ENCODE results near the gene COBL.

COBL gene

GRCh38 chr7:51128545-51129435 lies 187.8 kb downstream of the COBL start:
- Histone ChIP-seq H3K27me3 (ENCODE audit: insufficient read depth, low read length) (no peaks in the 10 kb centered on the region), H3K4me1 (ENCODE audit: insufficient read depth, low read length) (no peaks in the 10 kb centered on the region), H3K27ac (ENCODE audit: low read length) (no peak overlapping the region), H3K36me3 (ENCODE audit: insufficient read depth, low read depth, low read length) (peaks cover 14% of the 10 kb centered on the region), H3K9me3 (ENCODE audit: insufficient read depth, low read depth, low read length) (peaks cover 6% of the 10 kb centered on the region; the same call in 1 of the 2 replicates), H3K9ac (ENCODE audit: low read depth, low read length) (no peak overlapping the region), H3K4me3 (ENCODE audit: low read length) (no peak overlapping the region)

- no peak overlapping the region for H3K27ac ChIP-seq (ENCODE audit: low read length)
- no peaks in the 10 kb centered on the region for H3K27me3 ChIP-seq (ENCODE audit: insufficient read depth, low read length)
- H3K9me3 ChIP-seq (ENCODE audit: insufficient read depth, low read depth, low read length): peaks cover 4% of the 10 kb centered on the region; the same call in 1 of the 2 replicates
- no peak overlapping the region for H3K4me3 ChIP-seq (ENCODE audit: low read length)
- no peak overlapping the region for H3K9ac ChIP-seq (ENCODE audit: low read depth, low read length)
- H3K4me1 ChIP-seq (ENCODE audit: insufficient read depth, low read length): no peaks in the 10 kb centered on the region
- H3K36me3 ChIP-seq (ENCODE audit: insufficient read depth, low read depth, low read length): peaks cover 3% of the 10 kb centered on the region; the same call in 1 of the 2 replicates
Observed at GRCh38 chr7:51127618-51127904, 189.0 kb downstream of the COBL start.

- no peak overlapping the region for H3K4me3 ChIP-seq (ENCODE audit: low read length)
- H3K4me1 ChIP-seq (ENCODE audit: insufficient read depth, low read length): no peaks in the 10 kb centered on the region
- no peaks in the 10 kb centered on the region for H3K27me3 ChIP-seq (ENCODE audit: insufficient read depth, low read length)
- no peaks in the 10 kb centered on the region for H3K36me3 ChIP-seq (ENCODE audit: insufficient read depth, low read depth, low read length)
- H3K9ac ChIP-seq (ENCODE audit: low read depth, low read length): no peak overlapping the region
- H3K9me3 ChIP-seq (ENCODE audit: insufficient read depth, low read depth, low read length): no peaks in the 10 kb centered on the region
- H3K27ac ChIP-seq (ENCODE audit: low read length): no peak overlapping the region
Observed at GRCh38 chr7:51126813-51127617, 189.6 kb downstream of the COBL start.

GRCh38 chr7:51126324-51126723 lies 190.3 kb downstream of the COBL start:
- H3K36me3 ChIP-seq (ENCODE audit: insufficient read depth, low read depth, low read length): no peaks in the 10 kb centered on the region
- no peak overlapping the region for H3K9ac ChIP-seq (ENCODE audit: low read depth, low read length)
- H3K27me3 ChIP-seq (ENCODE audit: insufficient read depth, low read length): no peaks in the 10 kb centered on the region
- no peaks in the 10 kb centered on the region for H3K4me1 ChIP-seq (ENCODE audit: insufficient read depth, low read length)
- no peak overlapping the region for H3K27ac ChIP-seq (ENCODE audit: low read length)
- H3K4me3 ChIP-seq (ENCODE audit: low read length): no peak overlapping the region
- H3K9me3 ChIP-seq (ENCODE audit: insufficient read depth, low read depth, low read length): no peaks in the 10 kb centered on the region

GRCh38 chr7:51124321-51124720 lies 192.3 kb downstream of the COBL start:
- no peaks in the 10 kb centered on the region for H3K27me3 ChIP-seq (ENCODE audit: insufficient read depth, low read length)
- no peak overlapping the region for H3K9ac ChIP-seq (ENCODE audit: low read depth, low read length)
- H3K4me1 ChIP-seq (ENCODE audit: insufficient read depth, low read length): no peaks in the 10 kb centered on the region
- no peaks in the 10 kb centered on the region for H3K36me3 ChIP-seq (ENCODE audit: insufficient read depth, low read depth, low read length)
- H3K9me3 ChIP-seq (ENCODE audit: insufficient read depth, low read depth, low read length): no peaks in the 10 kb centered on the region
- H3K4me3 ChIP-seq (ENCODE audit: low read length): no peak overlapping the region
- H3K27ac ChIP-seq (ENCODE audit: low read length): no peak overlapping the region

GRCh38 chr7:51123322-51124019 lies 193.1 kb downstream of the COBL start:
- no peaks in the 10 kb centered on the region for H3K4me1 ChIP-seq (ENCODE audit: insufficient read depth, low read length)
- H3K27ac ChIP-seq (ENCODE audit: low read length): no peak overlapping the region
- H3K27me3 ChIP-seq (ENCODE audit: insufficient read depth, low read length): no peaks in the 10 kb centered on the region
- H3K9me3 ChIP-seq (ENCODE audit: insufficient read depth, low read depth, low read length): no peaks in the 10 kb centered on the region
- no peak overlapping the region for H3K4me3 ChIP-seq (ENCODE audit: low read length)
- H3K36me3 ChIP-seq (ENCODE audit: insufficient read depth, low read depth, low read length): no peaks in the 10 kb centered on the region
- no peak overlapping the region for H3K9ac ChIP-seq (ENCODE audit: low read depth, low read length)

- Histone ChIP-seq H3K4me1 (ENCODE audit: insufficient read depth, low read length) (no peaks in the 10 kb centered on the region), H3K27ac (ENCODE audit: low read length) (no peak overlapping the region), H3K9me3 (ENCODE audit: insufficient read depth, low read depth, low read length) (no peaks in the 10 kb centered on the region), H3K9ac (ENCODE audit: low read depth, low read length) (no peak overlapping the region), H3K36me3 (ENCODE audit: insufficient read depth, low read depth, low read length) (no peaks in the 10 kb centered on the region), H3K4me3 (ENCODE audit: low read length) (no peak overlapping the region), H3K27me3 (ENCODE audit: insufficient read depth, low read length) (no peaks in the 10 kb centered on the region)
Observed at GRCh38 chr7:51121931-51122425, 194.6 kb downstream of the COBL start.

GRCh38 chr7:51121036-51121790 lies 195.4 kb downstream of the COBL start:
- no peaks in the 10 kb centered on the region for H3K9me3 ChIP-seq (ENCODE audit: insufficient read depth, low read depth, low read length)
- H3K4me1 ChIP-seq (ENCODE audit: insufficient read depth, low read length): no peaks in the 10 kb centered on the region
- H3K36me3 ChIP-seq (ENCODE audit: insufficient read depth, low read depth, low read length): no peaks in the 10 kb centered on the region
- H3K4me3 ChIP-seq (ENCODE audit: low read length): no peak overlapping the region
- H3K27me3 ChIP-seq (ENCODE audit: insufficient read depth, low read length): no peaks in the 10 kb centered on the region
- H3K27ac ChIP-seq (ENCODE audit: low read length): no peak overlapping the region
- H3K9ac ChIP-seq (ENCODE audit: low read depth, low read length): no peak overlapping the region

GRCh38 chr7:51118628-51119027 lies 198.0 kb downstream of the COBL start:
- no peak overlapping the region for H3K4me3 ChIP-seq (ENCODE audit: low read length)
- no peaks in the 10 kb centered on the region for H3K4me1 ChIP-seq (ENCODE audit: insufficient read depth, low read length)

GRCh38 chr7:51114501-51114900 lies 202.1 kb downstream of the COBL start:
- Histone ChIP-seq H3K36me3 (ENCODE audit: insufficient read depth, low read depth, low read length) (no peaks in the 10 kb centered on the region), H3K9me3 (ENCODE audit: insufficient read depth, low read depth, low read length) (no peaks in the 10 kb centered on the region), H3K27me3 (ENCODE audit: insufficient read depth, low read length) (no peaks in the 10 kb centered on the region), H3K9ac (ENCODE audit: low read depth, low read length) (no peak overlapping the region), H3K27ac (ENCODE audit: low read length) (no peak overlapping the region), H3K4me1 (ENCODE audit: insufficient read depth, low read length) (peaks cover 1% of the 10 kb centered on the region; the same call in 1 of the 2 replicates), H3K4me3 (ENCODE audit: low read length) (no peak overlapping the region)

More at GRCh38 chr7:51118628-51119027, 198.0 kb downstream of the COBL start:
- Histone ChIP-seq H3K9me3 (ENCODE audit: insufficient read depth, low read depth, low read length) (no peaks in the 10 kb centered on the region), H3K9ac (ENCODE audit: low read depth, low read length) (no peak overlapping the region), H3K36me3 (ENCODE audit: insufficient read depth, low read depth, low read length) (no peaks in the 10 kb centered on the region), H3K27ac (ENCODE audit: low read length) (no peak overlapping the region), H3K27me3 (ENCODE audit: insufficient read depth, low read length) (no peaks in the 10 kb centered on the region)

- H3K36me3 ChIP-seq (ENCODE audit: insufficient read depth, low read depth, low read length): no peaks in the 10 kb centered on the region
- H3K9ac ChIP-seq (ENCODE audit: low read depth, low read length): no peak overlapping the region
- H3K9me3 ChIP-seq (ENCODE audit: insufficient read depth, low read depth, low read length): no peaks in the 10 kb centered on the region
- no peaks in the 10 kb centered on the region for H3K27me3 ChIP-seq (ENCODE audit: insufficient read depth, low read length)
- peaks cover 2% of the 10 kb centered on the region; the same call in 1 of the 2 replicates for H3K4me1 ChIP-seq (ENCODE audit: insufficient read depth, low read length)
- H3K4me3 ChIP-seq (ENCODE audit: low read length): no peak overlapping the region
- H3K27ac ChIP-seq (ENCODE audit: low read length): no peak overlapping the region
Observed at GRCh38 chr7:51113962-51114361, 202.6 kb downstream of the COBL start.
